Measurements from ENCODE around the gene PADI1. TPM values are rescaled to one million over a fixed set of nuclear protein-coding genes. Genes with fewer than 3 reads are reported as not detected.

Gene PADI1
- polyA plus RNA-seq (2011; rRNA removed), result not detected in 2 replicates
- 0.09 TPM in 1 of 2 replicates, not detected in the other for polyA minus RNA-seq (2011; rRNA and poly(A)+ RNA removed)

- ChIA-PET CTCF (no interaction called here), POLR2A (no interaction called here)
- no peaks in the 10 kb centered on the region for H3K9me3 ChIP-seq (ENCODE audit: control insufficient read depth, insufficient read depth, low read length)
- no peak for DNase-seq (ENCODE audit: low read depth, low spot score)
- H3K27ac ChIP-seq (ENCODE audit: low read depth, low read length), result no peak within 1 kb of the TSS
- TF ChIP-seq CTCF (IDR thresholded peaks at IDR 0.05; ENCODE audit: low read depth, low read length), result no peak
- no peak within 1 kb of the TSS for H3K4me3 ChIP-seq (ENCODE audit: low read depth, low read length)
- no peaks in the 10 kb centered on the region for H3K27me3 ChIP-seq (ENCODE audit: control insufficient read depth, insufficient read depth, low read length)
Observed at GRCh38 chr1:17204546-17205440, at the start of gene PADI1. Gene PADI1 (plus strand): TSS chr1:17205128. CDS start chr1:17205218, 90 bp downstream.

- no peak for TF ChIP-seq CTCF (IDR thresholded peaks at IDR 0.05; ENCODE audit: low read depth, low read length)
- no peak overlapping the region for H3K27ac ChIP-seq (ENCODE audit: low read depth, low read length)
- no peak for DNase-seq (ENCODE audit: low read depth, low spot score)
- H3K4me3 ChIP-seq (ENCODE audit: low read depth, low read length), result no peak overlapping the region
- ChIA-PET POLR2A (no interaction called here), CTCF (no interaction called here)
- peaks cover 32% of the 10 kb centered on the region; the same call in 1 of the 2 replicates for H3K9me3 ChIP-seq (ENCODE audit: control insufficient read depth, insufficient read depth, low read length)
- peaks cover 2% of the 10 kb centered on the region for H3K27me3 ChIP-seq (ENCODE audit: control insufficient read depth, insufficient read depth, low read length)
Observed at GRCh38 chr1:17155257-17155920, 49.5 kb upstream of the PADI1 start.

- ChIA-PET CTCF (no interaction called here), POLR2A (no interaction called here)
- Histone ChIP-seq H3K9me3 (ENCODE audit: control insufficient read depth, insufficient read depth, low read length) (peaks cover 32% of the 10 kb centered on the region; the same call in 1 of the 2 replicates), H3K27ac (ENCODE audit: low read depth, low read length) (no peak overlapping the region), H3K27me3 (ENCODE audit: control insufficient read depth, insufficient read depth, low read length) (peaks cover 2% of the 10 kb centered on the region), H3K4me3 (ENCODE audit: low read depth, low read length) (no peak overlapping the region)
- DNase-seq (ENCODE audit: low read depth, low spot score), result no peak
- TF ChIP-seq CTCF (IDR thresholded peaks at IDR 0.05; ENCODE audit: low read depth, low read length), result no peak
Observed at GRCh38 chr1:17156108-17156507, 48.8 kb upstream of the PADI1 start.

- POLR2A ChIA-PET, result no interaction called here
- no peak for TF ChIP-seq CTCF (IDR thresholded peaks at IDR 0.05; ENCODE audit: low read depth, low read length)
- no peak for DNase-seq (ENCODE audit: low read depth, low spot score)
- no peak overlapping the region for H3K4me3 ChIP-seq (ENCODE audit: low read depth, low read length)
- no peak overlapping the region for H3K27ac ChIP-seq (ENCODE audit: low read depth, low read length)
- CTCF ChIA-PET, result interaction anchor here (0.6 to 0.9 kb wide), 2 partner anchors 29 to 33 kb away, joined by 3 read pairs; no protein-coding TSS in a partner anchor
- H3K27me3 ChIP-seq (ENCODE audit: control insufficient read depth, insufficient read depth, low read length), result no peaks in the 10 kb centered on the region
- peaks cover 19% of the 10 kb centered on the region; the same call in 1 of the 2 replicates for H3K9me3 ChIP-seq (ENCODE audit: control insufficient read depth, insufficient read depth, low read length)
Observed at GRCh38 chr1:17158961-17159360, 46.0 kb upstream of the PADI1 start.

Data from AG04450 (cell line).